AG04449 (cell line): ENCODE measurements around the gene SLA2.
"Not testable (repeated sequence)": the region's sequence is repeated elsewhere in the genome, so short reads cannot be mapped to it uniquely, and the experiment has no call there.

Experiments
- CTCF ChIA-PET: fragments of 350-600 bp; formaldehyde crosslinking; extraction: SDS; loops from one replicate; lab custom pipeline; 2021; ENCODE audit warnings: antibody characterized with exemption; lab: Yijun Ruan, JAX
- POLR2A ChIA-PET: fragments of 400-600, 350-600 bp; formaldehyde crosslinking; extraction: SDS; loops from one replicate; lab custom pipeline; 2020; ENCODE audit warnings: antibody characterized with exemption, inconsistent platforms; lab: Yijun Ruan, JAX
- DNase-seq: peaks from one replicate; pipeline ENCODE4 v3.0.0-alpha.2; 2010; ENCODE audit warnings: low read depth, low spot score
- H3K4me3 ChIP-seq: 2 replicates; pipeline ENCODE4 v1.5.1; 2011; ENCODE audit warnings: low read depth, mild to moderate bottlenecking, control low read depth, low read length
- CTCF ChIP-seq: IDR thresholded peaks from one replicate; pipeline ENCODE4 v1.5.1; 2011; ENCODE audit warnings: mild to moderate bottlenecking, moderate library complexity, low read length, control low read depth, inconsistent platforms; ENCODE audit not compliant: insufficient read depth; ENCODE audit errors: missing control alignments

SLA2 gene

GRCh38 chr20:36645998-36646397 lies at the start of gene SLA2:
Gene SLA2, minus strand, starts transcription at chr20:36646196. Its CDS starts 4,861 bp downstream, at chr20:36641335.
- no peak for TF ChIP-seq CTCF
- ChIA-PET POLR2A (no interaction called here), CTCF (no interaction called here)
- H3K4me3 ChIP-seq: no peak within 1 kb of the TSS
- no peak for DNase-seq

- POLR2A ChIA-PET, DNase-seq: not testable (repeated sequence)
These were observed 49.5 kb upstream of the SLA2 start for GRCh38 chr20:36695467-36695866.

GRCh38 chr20:36688630-36689029 lies 42.6 kb upstream of the SLA2 start:
- H3K4me3 ChIP-seq: no peak overlapping the region
- ChIA-PET POLR2A (no interaction called here), CTCF (no interaction called here)
- TF ChIP-seq CTCF: no peak
- no peak for DNase-seq

More at GRCh38 chr20:36695467-36695866, 49.5 kb upstream of the SLA2 start:
- CTCF ChIA-PET: interaction anchor here (1.0 kb wide), 1 partner anchor 493 kb away, joined by 3 read pairs; no protein-coding TSS in a partner anchor
- not testable (repeated sequence) for H3K4me3 ChIP-seq

DNA sequence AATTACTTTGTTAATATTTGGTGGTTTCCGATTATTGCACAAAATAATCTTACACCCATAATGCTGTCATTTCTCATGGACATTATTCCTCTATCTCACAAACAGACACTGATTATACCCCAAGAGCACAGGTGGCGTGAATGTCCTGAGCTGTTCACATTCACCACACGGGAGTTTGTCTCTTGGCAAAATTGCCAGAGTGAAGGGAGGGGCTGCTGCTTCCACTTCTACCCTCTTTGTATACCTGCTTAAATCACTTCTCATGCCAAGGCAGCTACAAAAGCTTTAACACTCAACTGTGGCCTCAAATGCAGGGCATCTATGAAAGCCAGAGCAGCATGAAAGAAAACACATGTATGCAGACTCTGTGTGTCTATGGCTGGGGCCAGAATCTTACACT lies 41.9 kb upstream of the SLA2 start:
- no peak overlapping the region for H3K4me3 ChIP-seq
- POLR2A ChIA-PET: no interaction called here
- no peak for TF ChIP-seq CTCF
- no peak for DNase-seq
- CTCF ChIA-PET: interaction anchor here (0.7 kb wide), 1 partner anchor 67 kb away, joined by 3 read pairs; no protein-coding TSS in a partner anchor

GRCh38 chr20:36686944-36687343 lies 40.9 kb upstream of the SLA2 start:
- no peak overlapping the region for H3K4me3 ChIP-seq
- POLR2A ChIA-PET: no interaction called here
- CTCF ChIA-PET: interaction anchor here (0.7 to 1.7 kb wide), 2 partner anchors 21 to 68 kb away, joined by 3 to 6 read pairs; no protein-coding TSS in a partner anchor
- no peak for DNase-seq
- no peak for TF ChIP-seq CTCF

DNA sequence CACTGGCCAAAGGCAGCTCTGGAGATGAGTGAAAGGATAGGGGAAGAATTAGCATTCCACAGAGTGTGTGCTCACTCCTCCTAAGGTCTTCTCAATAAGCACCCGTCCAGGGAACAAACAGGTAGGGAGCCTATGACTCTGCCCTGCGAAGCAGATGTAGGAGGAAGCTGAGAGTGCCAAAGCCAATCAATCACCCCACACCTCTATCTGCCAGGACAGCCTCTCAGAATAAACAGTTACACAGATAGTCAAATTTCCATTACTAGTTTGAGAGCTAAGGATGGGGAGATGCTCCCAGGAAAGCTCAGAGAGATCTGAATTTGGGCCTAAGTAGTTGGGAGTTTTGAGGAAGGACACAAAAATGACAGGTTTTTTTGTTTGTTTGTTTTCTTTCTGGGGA lies 40.5 kb upstream of the SLA2 start:
- DNase-seq: no peak
- TF ChIP-seq CTCF: no peak
- no peak overlapping the region for H3K4me3 ChIP-seq
- ChIA-PET CTCF (interaction anchor here (1.7 kb wide), 1 partner anchor 20 kb away, joined by 6 read pairs; no protein-coding TSS in a partner anchor), POLR2A (no interaction called here)

GRCh38 chr20:36684747-36685146 lies 38.8 kb upstream of the SLA2 start:
- POLR2A ChIA-PET: no interaction called here

More at GRCh38 chr20:36684747-36685146, 38.8 kb upstream of the SLA2 start:
- no peak for DNase-seq
- CTCF ChIA-PET: interaction anchor here (0.6 to 0.7 kb wide), 2 partner anchors 69 to 71 kb away, joined by 3 read pairs; no protein-coding TSS in a partner anchor
- no peak for TF ChIP-seq CTCF
- no peak overlapping the region for H3K4me3 ChIP-seq
